ENCODE results near the gene IRF4.
"Not testable (repeated sequence)": the region's sequence is repeated elsewhere in the genome, so short reads cannot be mapped to it uniquely, and the experiment has no call there.

Gene IRF4

GRCh38 chr6:366389-367297 lies 24.9 kb upstream of the IRF4 start:
- no peak for DNase-seq (ENCODE audit: low read depth)

GRCh38 chr6:367298-367794 lies 24.2 kb upstream of the IRF4 start:
- DNase-seq (ENCODE audit: low read depth), result no peak

GRCh38 chr6:367891-368630 lies 23.5 kb upstream of the IRF4 start:
- no peak for DNase-seq (ENCODE audit: low read depth)

- DNase-seq (ENCODE audit: low read depth), result no peak
These were observed 21.8 kb upstream of the IRF4 start for GRCh38 chr6:369559-370431.

- DNase-seq (ENCODE audit: low read depth), result no peak
These were observed 21.0 kb upstream of the IRF4 start for GRCh38 chr6:370555-370954.

GRCh38 chr6:371851-372250 lies 19.7 kb upstream of the IRF4 start:
- DNase-seq (ENCODE audit: low read depth), result not testable (repeated sequence)

GRCh38 chr6:372336-372911 lies 19.1 kb upstream of the IRF4 start:
- DNase-seq (ENCODE audit: low read depth), result no peak

- no peak for DNase-seq (ENCODE audit: low read depth)
These were observed 18.5 kb upstream of the IRF4 start for GRCh38 chr6:373031-373430.

- DNase-seq (ENCODE audit: low read depth), result no peak
These were observed 17.5 kb upstream of the IRF4 start for GRCh38 chr6:373773-374724.

- DNase-seq (ENCODE audit: low read depth), result no peak
These were observed 16.6 kb upstream of the IRF4 start for GRCh38 chr6:374956-375355.

- no peak for DNase-seq (ENCODE audit: low read depth)
These were observed 14.5 kb upstream of the IRF4 start for GRCh38 chr6:376827-377640.

GRCh38 chr6:377641-378020 lies 13.9 kb upstream of the IRF4 start:
- not testable (repeated sequence) for DNase-seq (ENCODE audit: low read depth)

GRCh38 chr6:378090-378957 lies 13.2 kb upstream of the IRF4 start:
- DNase-seq (ENCODE audit: low read depth), result no peak

- DNase-seq (ENCODE audit: low read depth), result no peak
These were observed 12.6 kb upstream of the IRF4 start for GRCh38 chr6:378958-379409.

- DNase-seq (ENCODE audit: low read depth), result no peak
These were observed 12.0 kb upstream of the IRF4 start for GRCh38 chr6:379410-380181.

GRCh38 chr6:380234-381218 lies 11.0 kb upstream of the IRF4 start:
- no peak for DNase-seq (ENCODE audit: low read depth)

Data from stimulated activated CD8-positive, alpha-beta memory T cell treated with anti-CD3 and anti-CD28 coated beads, Interleukin-15, amount 100 ng/mL, for 24 hours (primary cell).